HepG2 (cell line): ENCODE data around the gene KLF6.

Experiments used
- CC2D1A ChIP-seq: sonication (generic); formaldehyde crosslinking; IDR thresholded peaks from 2 replicates; pipeline ENCODE4 v1.8.1; 2023; ENCODE audit warnings: mild to moderate bottlenecking, missing genetic modification reagents
- CHD4 ChIP-seq: fragments of 200-600 bp; sonication (generic); IDR thresholded peaks from 2 replicates; pipeline ENCODE4 v1.7.0; 2017; ENCODE audit warnings: mild to moderate bottlenecking, low read length, borderline replicate concordance
- ETV5 ChIP-seq: IDR thresholded peaks from 2 replicates; pipeline ENCODE4 v1.6.1; 2018; ENCODE audit warnings: missing biosample characterization, missing genetic modification reagents, inconsistent platforms, borderline replicate concordance
- EZH2 ChIP-seq: conservative IDR thresholded peaks from 2 replicates; pipeline ENCODE4 v1.6.1; 2012; ENCODE audit warnings: mild to moderate bottlenecking, low read depth, low read length, moderate library complexity
- POLR2AphosphoS5 ChIP-seq: IDR thresholded peaks from 2 replicates; pipeline ENCODE4 v1.6.1; 2012; ENCODE audit warnings: low read depth, low read length
- ZEB1 ChIP-seq: IDR thresholded peaks from 2 replicates; pipeline ENCODE4 v1.6.1; 2012; ENCODE audit warnings: mild to moderate bottlenecking, low read depth, inconsistent platforms; ENCODE audit not compliant: insufficient replicate concordance
- TF ChIP-seq, protein P1 (sequence below), 2 experiments: sonication (generic) in 1 of 2; formaldehyde crosslinking in 1 of 2; IDR thresholded peaks; 2 replicates each; pipeline versions ENCODE4 v1.5.1 to v1.6.1; 2011 to 2020; ENCODE audit warnings: borderline replicate concordance in 1 of 2, low read depth in 1 of 2, low read length in 1 of 2, mild to moderate bottlenecking in 1 of 2, missing genetic modification reagents in 1 of 2, moderate library complexity in 1 of 2
- TF ChIP-seq, protein P2 (sequence below): sonication (generic); formaldehyde crosslinking; IDR thresholded peaks from 2 replicates; pipeline ENCODE4 v1.5.0; 2020; ENCODE audit warnings: mild to moderate bottlenecking, missing genetic modification reagents, moderate library complexity

DNA sequence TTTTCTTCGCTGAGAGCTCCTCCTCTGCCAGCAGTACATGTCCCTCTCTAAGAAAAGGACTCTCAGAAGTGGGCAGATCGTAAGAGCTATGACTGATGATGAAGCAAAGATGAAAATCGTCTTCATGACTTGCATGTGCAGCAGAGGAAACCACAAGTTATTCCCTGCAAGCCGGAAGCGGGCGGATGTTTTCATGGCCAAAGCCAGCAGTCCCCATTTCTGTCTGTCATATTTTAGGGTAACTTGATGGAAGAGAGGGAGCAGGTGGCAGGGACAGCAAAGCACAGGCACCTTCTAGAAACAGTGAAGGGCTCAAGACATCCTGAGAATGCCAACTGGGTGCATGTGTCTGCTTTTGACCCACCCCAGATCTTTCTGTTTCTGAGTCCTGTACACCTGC lies 19.9 kb downstream of the KLF6 start:
- TF ChIP-seq CC2D1A (CRISPR knock-in tag) (no peak), ZEB1 (no peak), ETV5 (CRISPR knock-in tag) (no peak), CHD4 (no peak), EZH2 (no peak), POLR2AphosphoS5 (no peak)
- TF ChIP-seq, protein P1, sequence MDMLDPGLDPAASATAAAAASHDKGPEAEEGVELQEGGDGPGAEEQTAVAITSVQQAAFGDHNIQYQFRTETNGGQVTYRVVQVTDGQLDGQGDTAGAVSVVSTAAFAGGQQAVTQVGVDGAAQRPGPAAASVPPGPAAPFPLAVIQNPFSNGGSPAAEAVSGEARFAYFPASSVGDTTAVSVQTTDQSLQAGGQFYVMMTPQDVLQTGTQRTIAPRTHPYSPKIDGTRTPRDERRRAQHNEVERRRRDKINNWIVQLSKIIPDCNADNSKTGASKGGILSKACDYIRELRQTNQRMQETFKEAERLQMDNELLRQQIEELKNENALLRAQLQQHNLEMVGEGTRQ (IDR thresholded peaks at IDR 0.05; ENCODE audit: low read depth, low read length), result no peak
- TF ChIP-seq, protein P1 (CRISPR knock-in tag; IDR thresholded peaks at IDR 0.05; ENCODE audit: borderline replicate concordance), result no peak
- TF ChIP-seq, protein P2, sequence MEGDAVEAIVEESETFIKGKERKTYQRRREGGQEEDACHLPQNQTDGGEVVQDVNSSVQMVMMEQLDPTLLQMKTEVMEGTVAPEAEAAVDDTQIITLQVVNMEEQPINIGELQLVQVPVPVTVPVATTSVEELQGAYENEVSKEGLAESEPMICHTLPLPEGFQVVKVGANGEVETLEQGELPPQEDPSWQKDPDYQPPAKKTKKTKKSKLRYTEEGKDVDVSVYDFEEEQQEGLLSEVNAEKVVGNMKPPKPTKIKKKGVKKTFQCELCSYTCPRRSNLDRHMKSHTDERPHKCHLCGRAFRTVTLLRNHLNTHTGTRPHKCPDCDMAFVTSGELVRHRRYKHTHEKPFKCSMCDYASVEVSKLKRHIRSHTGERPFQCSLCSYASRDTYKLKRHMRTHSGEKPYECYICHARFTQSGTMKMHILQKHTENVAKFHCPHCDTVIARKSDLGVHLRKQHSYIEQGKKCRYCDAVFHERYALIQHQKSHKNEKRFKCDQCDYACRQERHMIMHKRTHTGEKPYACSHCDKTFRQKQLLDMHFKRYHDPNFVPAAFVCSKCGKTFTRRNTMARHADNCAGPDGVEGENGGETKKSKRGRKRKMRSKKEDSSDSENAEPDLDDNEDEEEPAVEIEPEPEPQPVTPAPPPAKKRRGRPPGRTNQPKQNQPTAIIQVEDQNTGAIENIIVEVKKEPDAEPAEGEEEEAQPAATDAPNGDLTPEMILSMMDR (CRISPR knock-in tag), result no peak
